Activated naive CD4-positive, alpha-beta T cell treated with anti-CD3 and anti-CD28 coated beads for 36 hours (primary cell): ENCODE results near the gene FAU. TPM values are rescaled to one million over a fixed set of nuclear protein-coding genes. Genes with fewer than 3 reads are reported as not detected.

Source experiments
- CTCF ChIA-PET: fragments of 350-600 bp; sonication (Branson Sonifier 250); formaldehyde crosslinking; loops from one replicate; lab custom pipeline; 2021; ENCODE audit warnings: antibody characterized with exemption; lab: Charles Lee
- DNase-seq: peaks from one replicate; pipeline ENCODE4 v3.0.0-alpha.2; 2020
- H3K27ac Mint-ChIP-seq: one replicate; pipeline ENCODE4 v1.8.0; 2021; ENCODE audit warnings: mild to moderate bottlenecking, mixed read lengths
- H3K27me3 Mint-ChIP-seq: one replicate; pipeline ENCODE4 v1.8.0; 2021; ENCODE audit warnings: low read depth, mixed read lengths
- H3K36me3 Mint-ChIP-seq: one replicate; pipeline ENCODE4 v1.8.0; 2021; ENCODE audit warnings: low read depth, mixed read lengths
- H3K4me1 Mint-ChIP-seq: one replicate; pipeline ENCODE4 v1.8.0; 2021; ENCODE audit warnings: low read depth, mixed read lengths
- H3K4me3 Mint-ChIP-seq: one replicate; pipeline ENCODE4 v1.8.0; 2021; ENCODE audit warnings: mild to moderate bottlenecking, moderate library complexity, mixed read lengths
- H3K9me3 Mint-ChIP-seq: one replicate; pipeline ENCODE4 v1.8.0; 2021; ENCODE audit warnings: mixed read lengths
- intact Hi-C: fragments of 100-400 bp; cut with micrococcal nuclease; formaldehyde crosslinking; loops from one replicate; pipeline ENCODE4 v1.15.1; 2023
- microRNA-seq: library from miRNA; unstranded; fragments of <30 nt; microRNA quantifications from one replicate; pipeline ENCODE4 v1.2.0, GENCODE V29; 2022; ENCODE audit warnings: borderline microRNAs expressed, borderline replicate concordance
- total RNA-seq, 2 experiments: library from RNA; stranded (reverse); gene quantifications; one replicate each; pipeline ENCODE4 v1.2.3, GENCODE V29; 2021

Gene FAU
- total RNA-seq, 2 experiments from 2014 or later, result 1,272 to 1,294 TPM

- H3K27ac Mint-ChIP-seq, result peak overlapping the region; percentile 97
- H3K36me3 Mint-ChIP-seq, result peaks cover 55% of the 10 kb centered on the region
- CTCF ChIA-PET, result interaction anchor here (0.7 to 1.8 kb wide), 7 partner anchors 14 to 161 kb away, joined by 3 to 12 read pairs (median 4); partner anchors contain the start of genes ARL2 and ZNHIT2
- no peaks in the 10 kb centered on the region for H3K27me3 Mint-ChIP-seq
- H3K4me1 Mint-ChIP-seq, result peaks cover 46% of the 10 kb centered on the region
- intact Hi-C loops, result loop anchor here (5.0 to 10.0 kb wide), 2 partner anchors 166 to 838 kb away; partner anchors contain the start of genes ATG2A, FKBP2 and PPP1R14B
- peak overlapping the region; percentile 92 for H3K4me3 Mint-ChIP-seq
- peak; percentile 20 for DNase-seq
- H3K9me3 Mint-ChIP-seq, result no peaks in the 10 kb centered on the region
Measured at GRCh38 chr11:65083134-65083833, 38.6 kb downstream of the FAU start.

- H3K9me3 Mint-ChIP-seq, result no peaks in the 10 kb centered on the region
- H3K27me3 Mint-ChIP-seq, result no peaks in the 10 kb centered on the region
- no peak overlapping the region for H3K27ac Mint-ChIP-seq
- CTCF ChIA-PET, result interaction anchor here (1.1 to 1.4 kb wide), 2 partner anchors 38 to 66 kb away, joined by 3 read pairs; partner anchors contain the start of gene SAC3D1
- no peak overlapping the region for H3K4me3 Mint-ChIP-seq
- intact Hi-C loops, result loop anchor here (1.0 kb wide), 1 partner anchor 66 kb away; no protein-coding TSS in a partner anchor
- peaks cover 74% of the 10 kb centered on the region for H3K36me3 Mint-ChIP-seq
- peaks cover 43% of the 10 kb centered on the region for H3K4me1 Mint-ChIP-seq
- DNase-seq, result no peak
Measured at GRCh38 chr11:65078786-65079342, 43.1 kb downstream of the FAU start.

GRCh38 chr11:65078151-65078550, 43.8 kb downstream of the FAU start:
- H3K9me3 Mint-ChIP-seq, result no peaks in the 10 kb centered on the region
- DNase-seq, result peak; percentile 71
- intact Hi-C loops, result loop anchor here (1.0 kb wide), 1 partner anchor 65 kb away; no protein-coding TSS in a partner anchor
- CTCF ChIA-PET, result interaction anchor here (1.1 to 1.4 kb wide), 2 partner anchors 37 to 66 kb away, joined by 3 read pairs; partner anchors contain the start of gene SAC3D1
- peaks cover 43% of the 10 kb centered on the region for H3K4me1 Mint-ChIP-seq
- H3K4me3 Mint-ChIP-seq, result no peak overlapping the region
- no peaks in the 10 kb centered on the region for H3K27me3 Mint-ChIP-seq
- H3K36me3 Mint-ChIP-seq, result peaks cover 69% of the 10 kb centered on the region
- peak overlapping the region; percentile 39 for H3K27ac Mint-ChIP-seq

- Mint-ChIP-seq H3K27me3 (no peaks in the 10 kb centered on the region), H3K27ac (no peak overlapping the region), H3K9me3 (no peaks in the 10 kb centered on the region), H3K4me3 (no peak overlapping the region), H3K4me1 (peaks cover 37% of the 10 kb centered on the region), H3K36me3 (peaks cover 62% of the 10 kb centered on the region)
- intact Hi-C loops, result no loop called here
- CTCF ChIA-PET, result interaction anchor here (1.1 to 1.4 kb wide), 4 partner anchors 34 to 65 kb away, joined by 3 read pairs; partner anchors contain the start of genes SAC3D1 and TM7SF2
- DNase-seq, result no peak
Measured at GRCh38 chr11:65077451-65077850, 44.5 kb downstream of the FAU start.

GRCh38 chr11:65072631-65072966, 49.3 kb downstream of the FAU start:
- H3K27ac Mint-ChIP-seq, result no peak overlapping the region
- H3K4me1 Mint-ChIP-seq, result peaks cover 4% of the 10 kb centered on the region
- no peak for DNase-seq
- no peaks in the 10 kb centered on the region for H3K27me3 Mint-ChIP-seq
- intact Hi-C loops, result no loop called here
- peaks cover 18% of the 10 kb centered on the region for H3K36me3 Mint-ChIP-seq
- H3K4me3 Mint-ChIP-seq, result no peak overlapping the region
- CTCF ChIA-PET, result interaction anchor here (0.6 kb wide), 1 partner anchor 85 kb away, joined by 3 read pairs; no protein-coding TSS in a partner anchor
- no peaks in the 10 kb centered on the region for H3K9me3 Mint-ChIP-seq

GRCh38 chr11:65071907-65072630, 49.9 kb downstream of the FAU start:
- no peak overlapping the region for H3K27ac Mint-ChIP-seq
- no peak for DNase-seq
- H3K9me3 Mint-ChIP-seq, result no peaks in the 10 kb centered on the region
- H3K4me3 Mint-ChIP-seq, result no peak overlapping the region
- H3K4me1 Mint-ChIP-seq, result peaks cover 2% of the 10 kb centered on the region
- intact Hi-C loops, result no loop called here
- peaks cover 13% of the 10 kb centered on the region for H3K36me3 Mint-ChIP-seq
- CTCF ChIA-PET, result no interaction called here
- H3K27me3 Mint-ChIP-seq, result no peaks in the 10 kb centered on the region

Small RNAs within 50 kb of the gene (microRNA-seq; reads per million reads assigned to microRNA genes)
- not detected for gene MIR6751

Other genes starting within 250 kb of the FAU start
- 100 to 1,000 TPM; 124 to 132 TPM for gene EHD1, start 243.5 kb downstream of the FAU start, total RNA-seq
- gene ATG2A, start 204.9 kb downstream of the FAU start, total RNA-seq, result 10 to 100 TPM; 15.1 to 16.3 TPM
- gene PPP2R5B, start 197.4 kb downstream of the FAU start, total RNA-seq, result 1 to 10 TPM; 3.3 to 4.6 TPM
- not detected for gene GPHA2, start 186.2 kb downstream of the FAU start, total RNA-seq
- gene MAJIN, start 150.0 kb downstream of the FAU start, total RNA-seq, result under 1 TPM; 0.29 to 0.37 TPM
- gene BATF2, start 125.2 kb downstream of the FAU start, total RNA-seq, result not detected
- gene ARL2, start 108.0 kb downstream of the FAU start, total RNA-seq, result 100 to 1,000 TPM; 134 to 135 TPM
- 1 to 10 TPM; 8.9 to 9.4 TPM for gene SNX15, start 94.7 kb downstream of the FAU start, total RNA-seq
- gene SAC3D1, start 80.9 kb downstream of the FAU start, total RNA-seq, result 10 to 100 TPM; 19.2 to 20.3 TPM
- gene NAALADL1, start 63.6 kb downstream of the FAU start, total RNA-seq, result 10 to 100 TPM in 1 of 2 experiments, 1 to 10 TPM in 1; 8.5 to 10.2 TPM
- 100 to 1,000 TPM; 169 to 174 TPM for gene CDCA5, start 38.1 kb downstream of the FAU start, total RNA-seq
- 10 to 100 TPM; 24.2 to 25.6 TPM for gene ZFPL1, start 37.9 kb downstream of the FAU start, total RNA-seq
- 10 to 100 TPM; 90.8 to 96.0 TPM for gene VPS51, start 25.9 kb downstream of the FAU start, total RNA-seq
- 10 to 100 TPM; 10.9 to 11.9 TPM for gene TM7SF2, start 10.3 kb downstream of the FAU start, total RNA-seq
- gene ZNHIT2, start 4.4 kb downstream of the FAU start, total RNA-seq, result 1 to 10 TPM; 5.6 to 6.1 TPM
- gene MRPL49, start 187 bp upstream of the FAU start, total RNA-seq, result 10 to 100 TPM; 49.3 to 51.6 TPM
- 10 to 100 TPM; 19.0 to 19.2 TPM for gene SYVN1, start 12.4 kb upstream of the FAU start, total RNA-seq
- not detected for gene SPDYC, start 48.1 kb upstream of the FAU start, total RNA-seq
- 10 to 100 TPM; 68.5 to 73.5 TPM for gene CAPN1, start 59.8 kb upstream of the FAU start, total RNA-seq
- 10 to 100 TPM; 65.1 to 67.0 TPM for gene POLA2, start 139.8 kb upstream of the FAU start, total RNA-seq
- 1 to 10 TPM in 1 of 2 experiments, under 1 TPM in 1; 0.57 to 1.5 TPM for gene CDC42EP2, start 192.7 kb upstream of the FAU start, total RNA-seq
- 10 to 100 TPM; 61.3 to 63.0 TPM for gene DPF2, start 211.7 kb upstream of the FAU start, total RNA-seq
- gene TIGD3, start 232.6 kb upstream of the FAU start, total RNA-seq, result under 1 TPM; 0.32 to 0.62 TPM